ENCODE data around the gene ST6GALNAC4.

ST6GALNAC4 gene

GRCh38 chr9:127959841-127960409 is 43.1 kb upstream of the ST6GALNAC4 start (continued):
- TF ChIP-seq ATF2 (tag by site-specific recombination; IDR thresholded peaks at IDR 0.05; ENCODE audit: low read depth) = no peak
- TF ChIP-seq WT1 (tag by site-specific recombination; IDR thresholded peaks at IDR 0.05) = no peak
- no peak for TF ChIP-seq SP2 (tag by site-specific recombination; IDR thresholded peaks at IDR 0.05)

GRCh38 chr9:127959398-127959797 is 42.6 kb upstream of the ST6GALNAC4 start:
- ChIA-PET POLR2A (no interaction called here), CTCF (interaction anchor here (0.6 to 9.0 kb wide), 3 partner anchors 16 to 75 kb away, joined by 3 to 135 read pairs (median 45); no protein-coding TSS in a partner anchor)
- TF ChIP-seq ZNF571 (tag by site-specific recombination; IDR thresholded peaks at IDR 0.05) (no peak), PRDM4 (tag by site-specific recombination; IDR thresholded peaks at IDR 0.05) (no peak), ZNF792 (tag by site-specific recombination; IDR thresholded peaks at IDR 0.05) (no peak), PRDM2 (tag by site-specific recombination; IDR thresholded peaks at IDR 0.05; ENCODE audit: borderline replicate concordance) (no peak), ZNF610 (tag by site-specific recombination; IDR thresholded peaks at IDR 0.05; ENCODE audit: borderline replicate concordance) (no peak), ZSCAN16 (tag by site-specific recombination; IDR thresholded peaks at IDR 0.05) (no peak), ZNF776 (tag by site-specific recombination; IDR thresholded peaks at IDR 0.05; ENCODE audit: borderline replicate concordance) (no peak), ZNF621 (tag by site-specific recombination; IDR thresholded peaks at IDR 0.05) (no peak), ZNF701 (tag by site-specific recombination; IDR thresholded peaks at IDR 0.05) (no peak), ZNF155 (tag by site-specific recombination; IDR thresholded peaks at IDR 0.05) (no peak), ZNF175 (tag by site-specific recombination; IDR thresholded peaks at IDR 0.05) (no peak), HOXA7 (CRISPR knock-in tag; IDR thresholded peaks at IDR 0.05; ENCODE audit: borderline replicate concordance) (no peak), TCF7L2 (IDR thresholded peaks at IDR 0.05; ENCODE audit: borderline replicate concordance, low read depth, low read length) (no peak), ZNF580 (tag by site-specific recombination; IDR thresholded peaks at IDR 0.05) (no peak), ZNF561 (tag by site-specific recombination; IDR thresholded peaks at IDR 0.05; ENCODE audit: borderline replicate concordance) (no peak), ZNF18 (tag by site-specific recombination; IDR thresholded peaks at IDR 0.05) (no peak), ZNF184 (tag by site-specific recombination; IDR thresholded peaks at IDR 0.05) (no peak), IKZF3 (tag by site-specific recombination; IDR thresholded peaks at IDR 0.05) (no peak)
- Histone ChIP-seq H3K4me1 (ENCODE audit: control insufficient read depth, insufficient read depth, low read length) (peaks cover 11% of the 10 kb centered on the region), H3K9me3 (ENCODE audit: control insufficient read depth, insufficient read depth, low read depth, low read length) (no peaks in the 10 kb centered on the region), H3K27ac (ENCODE audit: extremely low read depth, low read depth, low read length) (no peak overlapping the region), H3K4me3 (ENCODE audit: low read depth, low read length) (no peak overlapping the region), H3K36me3 (ENCODE audit: control insufficient read depth in 2 of 2, insufficient read depth in 1 of 2, low read length in 2 of 2) (no peaks in the 10 kb centered on the region)
